Forelimb muscle (tissue), 1 donor: Measurements from ENCODE around the gene SLC16A1. TPM values are rescaled to one million over a fixed set of nuclear protein-coding genes. Genes with fewer than 3 reads are reported as not detected.
"Not testable (repeated sequence)": the region's sequence is repeated elsewhere in the genome, so short reads cannot be mapped to it uniquely, and the experiment has no call there.

Experiments used
- DNase-seq: peaks from one replicate; pipeline ENCODE4 v3.0.0-alpha.2; 2013; ENCODE audit warnings: low read depth
- polyA plus RNA-seq: library from polyadenylated mRNA; unstranded; fragments of 120-200 nt; gene quantifications from one replicate; pipeline ENCODE4 v1.2.1, GENCODE V29; 2013; ENCODE audit not compliant: insufficient read length

SLC16A1 gene
- polyA plus RNA-seq, 1 donor: 44.2 TPM

- DNase-seq: no peak
These were observed 31.0 kb downstream of the SLC16A1 start for GRCh38 chr1:112925015-112925414.

GRCh38 chr1:112923959-112924349 is 32.0 kb downstream of the SLC16A1 start:
- DNase-seq: no peak

GRCh38 chr1:112923234-112923958 is 32.6 kb downstream of the SLC16A1 start:
- no peak for DNase-seq

GRCh38 chr1:112911506-112912220 is 44.3 kb downstream of the SLC16A1 start:
- DNase-seq: no peak

- no peak for DNase-seq
These were observed 46.1 kb downstream of the SLC16A1 start for GRCh38 chr1:112909847-112910246.

GRCh38 chr1:112906150-112906698 is 49.8 kb downstream of the SLC16A1 start:
- DNase-seq: no peak

GRCh38 chr1:112905395-112906149 is 50.4 kb downstream of the SLC16A1 start:
- DNase-seq: no peak

- no peak for DNase-seq
These were observed 51.1 kb downstream of the SLC16A1 start for GRCh38 chr1:112904831-112905261.

- no peak for DNase-seq
These were observed 51.7 kb downstream of the SLC16A1 start for GRCh38 chr1:112904071-112904830.

- DNase-seq: no peak
These were observed 53.8 kb downstream of the SLC16A1 start for GRCh38 chr1:112902221-112902620.

GRCh38 chr1:112901387-112901786 is 54.6 kb downstream of the SLC16A1 start:
- no peak for DNase-seq

GRCh38 chr1:112896783-112897182 is 59.2 kb downstream of the SLC16A1 start:
- DNase-seq: no peak

- DNase-seq: no peak
These were observed 61.4 kb downstream of the SLC16A1 start for GRCh38 chr1:112894561-112895011.

GRCh38 chr1:112894010-112894292 is 62.0 kb downstream of the SLC16A1 start:
- DNase-seq: no peak

GRCh38 chr1:112893288-112894009 is 62.5 kb downstream of the SLC16A1 start:
- no peak for DNase-seq

GRCh38 chr1:112889906-112890305 is 66.1 kb downstream of the SLC16A1 start:
- DNase-seq: not testable (repeated sequence)

GRCh38 chr1:112889052-112889768 is 66.8 kb downstream of the SLC16A1 start:
- DNase-seq: no peak

- DNase-seq: no peak
These were observed 67.4 kb downstream of the SLC16A1 start for GRCh38 chr1:112888630-112889029.

- no peak for DNase-seq
These were observed 68.3 kb downstream of the SLC16A1 start for GRCh38 chr1:112887599-112888283.

- not testable (repeated sequence) for DNase-seq
These were observed 71.0 kb downstream of the SLC16A1 start for GRCh38 chr1:112884996-112885395.
